ENCODE data around the gene ACIN1.
"Not testable (repeated sequence)": the region's sequence is repeated elsewhere in the genome, so short reads cannot be mapped to it uniquely, and the experiment has no call there.

Gene ACIN1

GRCh38 chr14:23118506-23119362 lies 23.8 kb upstream of the ACIN1 start, which contains the start of gene CEBPE:
Gene CEBPE (minus strand): TSS chr14:23119255. CDS start chr14:23119091, 164 bp downstream.
- DNase-seq (ENCODE audit: low spot score in 2 of 2): no peak
- H3K36me3 ChIP-seq (replicated peaks): no peaks in the 10 kb centered on the region
- H3K9me3 ChIP-seq: no peaks in the 10 kb centered on the region
- H3K4me1 ChIP-seq: peaks cover 3% of the 10 kb centered on the region; the same call in 1 of the 2 replicates
- H3K4me3 ChIP-seq: no peak within 1 kb of the TSS
- in situ Hi-C loops (cut with MboI; ENCODE audit: low sequenced_read_pairs): no loop called here
- H3K27me3 ChIP-seq (ENCODE audit: low read depth): peaks cover 17% of the 10 kb centered on the region

GRCh38 chr14:23117371-23118020 lies 22.6 kb upstream of the ACIN1 start:
- Histone ChIP-seq H3K27me3 (ENCODE audit: low read depth) (peaks cover 23% of the 10 kb centered on the region), H3K9me3 (no peaks in the 10 kb centered on the region), H3K4me1 (no peaks in the 10 kb centered on the region), H3K4me3 (no peak overlapping the region), H3K36me3 (replicated peaks) (no peaks in the 10 kb centered on the region)
- in situ Hi-C loops (cut with MboI; ENCODE audit: low sequenced_read_pairs): no loop called here
- no peak for DNase-seq (ENCODE audit: low spot score in 2 of 2)

- Histone ChIP-seq H3K4me3 (no peak overlapping the region), H3K4me1 (no peaks in the 10 kb centered on the region), H3K27me3 (ENCODE audit: low read depth) (peaks cover 39% of the 10 kb centered on the region), H3K9me3 (no peaks in the 10 kb centered on the region), H3K36me3 (replicated peaks) (no peaks in the 10 kb centered on the region)
- no peak for DNase-seq (ENCODE audit: low spot score in 2 of 2)
- in situ Hi-C loops (cut with MboI; ENCODE audit: low sequenced_read_pairs): no loop called here
These were observed 21.0 kb upstream of the ACIN1 start for GRCh38 chr14:23115918-23116317.

GRCh38 chr14:23115039-23115731 lies 20.2 kb upstream of the ACIN1 start:
- H3K4me1 ChIP-seq: no peaks in the 10 kb centered on the region
- H3K36me3 ChIP-seq (replicated peaks): no peaks in the 10 kb centered on the region
- in situ Hi-C loops (cut with MboI; ENCODE audit: low sequenced_read_pairs): no loop called here
- no peak for DNase-seq (ENCODE audit: low spot score in 2 of 2)
- no peak overlapping the region for H3K4me3 ChIP-seq
- peaks cover 43% of the 10 kb centered on the region for H3K27me3 ChIP-seq (ENCODE audit: low read depth)
- H3K9me3 ChIP-seq: no peaks in the 10 kb centered on the region

- no peak for DNase-seq (ENCODE audit: low spot score in 2 of 2)
- no peaks in the 10 kb centered on the region for H3K4me1 ChIP-seq
- in situ Hi-C loops (cut with MboI; ENCODE audit: low sequenced_read_pairs): no loop called here
- no peaks in the 10 kb centered on the region for H3K36me3 ChIP-seq (replicated peaks)
- no peak overlapping the region for H3K4me3 ChIP-seq
- H3K27me3 ChIP-seq (ENCODE audit: low read depth): peaks cover 46% of the 10 kb centered on the region
- no peaks in the 10 kb centered on the region for H3K9me3 ChIP-seq
These were observed 19.7 kb upstream of the ACIN1 start for GRCh38 chr14:23114669-23115038.

GRCh38 chr14:23114120-23114458 lies 19.2 kb upstream of the ACIN1 start:
- no peaks in the 10 kb centered on the region for H3K36me3 ChIP-seq (replicated peaks)
- H3K27me3 ChIP-seq (ENCODE audit: low read depth): peaks cover 46% of the 10 kb centered on the region

GRCh38 chr14:23113431-23114119 lies 18.6 kb upstream of the ACIN1 start:
- H3K36me3 ChIP-seq (replicated peaks): no peaks in the 10 kb centered on the region
- H3K9me3 ChIP-seq: peaks cover 3% of the 10 kb centered on the region; the same call in 1 of the 2 replicates
- H3K4me3 ChIP-seq: no peak overlapping the region
- H3K27me3 ChIP-seq (ENCODE audit: low read depth): peaks cover 46% of the 10 kb centered on the region
- H3K4me1 ChIP-seq: no peaks in the 10 kb centered on the region
- no peak for DNase-seq (ENCODE audit: low spot score in 2 of 2)
- in situ Hi-C loops (cut with MboI; ENCODE audit: low sequenced_read_pairs): no loop called here

More at GRCh38 chr14:23114120-23114458, 19.2 kb upstream of the ACIN1 start:
- H3K4me1 ChIP-seq: no peaks in the 10 kb centered on the region
- in situ Hi-C loops (cut with MboI; ENCODE audit: low sequenced_read_pairs): no loop called here
- DNase-seq (ENCODE audit: low spot score in 2 of 2): no peak
- H3K4me3 ChIP-seq: no peak overlapping the region
- no peaks in the 10 kb centered on the region for H3K9me3 ChIP-seq

GRCh38 chr14:23112359-23113178 lies 17.6 kb upstream of the ACIN1 start:
- H3K4me1 ChIP-seq: no peaks in the 10 kb centered on the region
- H3K4me3 ChIP-seq: no peak overlapping the region
- peaks cover 46% of the 10 kb centered on the region for H3K27me3 ChIP-seq (ENCODE audit: low read depth)
- H3K9me3 ChIP-seq: peaks cover 5% of the 10 kb centered on the region; the same call in 1 of the 2 replicates
- DNase-seq (ENCODE audit: low spot score in 2 of 2): no peak
- no peaks in the 10 kb centered on the region for H3K36me3 ChIP-seq (replicated peaks)
- in situ Hi-C loops (cut with MboI; ENCODE audit: low sequenced_read_pairs): no loop called here

GRCh38 chr14:23110579-23111365 lies 15.8 kb upstream of the ACIN1 start:
- Histone ChIP-seq H3K4me3 (no peak overlapping the region), H3K36me3 (replicated peaks) (no peaks in the 10 kb centered on the region), H3K9me3 (peaks cover 5% of the 10 kb centered on the region; the same call in 1 of the 2 replicates), H3K27me3 (ENCODE audit: low read depth) (peaks cover 44% of the 10 kb centered on the region), H3K4me1 (no peaks in the 10 kb centered on the region)
- DNase-seq (ENCODE audit: low spot score in 2 of 2): no peak
- in situ Hi-C loops (cut with MboI; ENCODE audit: low sequenced_read_pairs): no loop called here

GRCh38 chr14:23109769-23110168 lies 14.8 kb upstream of the ACIN1 start:
- in situ Hi-C loops (cut with MboI; ENCODE audit: low sequenced_read_pairs): no loop called here
- no peak for DNase-seq (ENCODE audit: low spot score in 2 of 2)
- no peaks in the 10 kb centered on the region for H3K4me1 ChIP-seq
- no peak overlapping the region for H3K4me3 ChIP-seq
- H3K27me3 ChIP-seq (ENCODE audit: low read depth): peaks cover 39% of the 10 kb centered on the region
- H3K36me3 ChIP-seq (replicated peaks): no peaks in the 10 kb centered on the region
- H3K9me3 ChIP-seq: peaks cover 5% of the 10 kb centered on the region; the same call in 1 of the 2 replicates

- in situ Hi-C loops (cut with MboI; ENCODE audit: low sequenced_read_pairs); H3K4me3 ChIP-seq; DNase-seq (ENCODE audit: low spot score in 2 of 2); H3K4me1 ChIP-seq; H3K36me3 ChIP-seq (replicated peaks); H3K9me3 ChIP-seq: not testable (repeated sequence)
- H3K27me3 ChIP-seq (ENCODE audit: low read depth): peaks cover 32% of the 10 kb centered on the region
These were observed 13.2 kb upstream of the ACIN1 start for GRCh38 chr14:23108169-23108568.

GRCh38 chr14:23107620-23108019 lies 12.7 kb upstream of the ACIN1 start:
- H3K27me3 ChIP-seq (ENCODE audit: low read depth): peaks cover 27% of the 10 kb centered on the region
- H3K4me3 ChIP-seq; H3K9me3 ChIP-seq; in situ Hi-C loops (cut with MboI; ENCODE audit: low sequenced_read_pairs); H3K36me3 ChIP-seq (replicated peaks); DNase-seq (ENCODE audit: low spot score in 2 of 2); H3K4me1 ChIP-seq: not testable (repeated sequence)
